Measurements from ENCODE around the gene MMEL1.
"Not testable (repeated sequence)": the region's sequence is repeated elsewhere in the genome, so short reads cannot be mapped to it uniquely, and the experiment has no call there.

Gene MMEL1

GRCh38 chr1:2628191-2628932 is 4.5 kb downstream of the MMEL1 start:
- no peak for DNase-seq

- no peak for DNase-seq
Measured at GRCh38 chr1:2627746-2628145, 5.1 kb downstream of the MMEL1 start.

GRCh38 chr1:2625748-2626147 is 7.1 kb downstream of the MMEL1 start:
- not testable (repeated sequence) for DNase-seq

DNA sequence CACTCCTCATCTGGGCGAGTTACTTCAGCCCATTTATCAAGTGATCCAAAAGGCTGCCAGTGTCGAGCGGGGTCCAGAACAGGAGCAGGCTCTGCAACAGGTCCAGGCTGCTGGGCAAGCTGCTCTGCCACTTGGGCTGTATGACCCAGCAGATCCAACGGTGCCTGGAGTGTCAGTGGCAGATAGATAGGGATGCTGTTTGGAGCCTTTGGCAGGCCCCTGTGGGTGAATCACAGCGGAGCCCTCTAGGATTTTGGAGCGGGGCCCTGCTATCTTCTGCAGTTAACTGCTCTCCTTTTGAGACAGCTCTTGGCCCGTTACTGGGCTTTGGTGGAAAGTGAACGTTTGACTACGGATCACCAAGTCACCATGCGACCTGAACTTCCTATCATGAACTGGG is 7.5 kb downstream of the MMEL1 start:
- no peak for DNase-seq

- no peak for DNase-seq
Measured at GRCh38 chr1:2624735-2625300, 8.0 kb downstream of the MMEL1 start.

GRCh38 chr1:2623571-2624337 is 9.1 kb downstream of the MMEL1 start:
- DNase-seq = no peak

GRCh38 chr1:2617971-2618470 is 14.8 kb downstream of the MMEL1 start:
- DNase-seq = no peak

DNA sequence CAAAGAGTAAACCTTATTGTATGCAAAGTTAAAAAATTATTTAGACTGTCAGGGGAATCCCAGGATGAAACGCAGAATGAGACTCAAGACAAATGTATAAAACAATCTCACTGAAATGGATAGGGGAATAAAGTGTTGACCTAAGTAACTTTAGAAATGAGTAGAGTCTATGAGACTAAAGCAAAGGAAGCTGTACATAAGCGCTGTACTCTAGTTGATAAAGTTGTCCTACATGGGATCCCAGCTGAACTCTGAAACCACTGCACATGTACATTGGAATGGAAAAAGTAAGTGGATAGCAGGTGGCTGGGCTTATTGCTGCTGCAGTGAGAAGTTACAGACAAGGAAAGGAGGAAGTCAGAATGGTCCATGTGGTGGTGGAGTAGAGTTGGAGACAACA is 18.7 kb downstream of the MMEL1 start:
- DNase-seq = no peak

- no peak for DNase-seq
Measured at GRCh38 chr1:2612591-2613365, 20.0 kb downstream of the MMEL1 start.

DNA sequence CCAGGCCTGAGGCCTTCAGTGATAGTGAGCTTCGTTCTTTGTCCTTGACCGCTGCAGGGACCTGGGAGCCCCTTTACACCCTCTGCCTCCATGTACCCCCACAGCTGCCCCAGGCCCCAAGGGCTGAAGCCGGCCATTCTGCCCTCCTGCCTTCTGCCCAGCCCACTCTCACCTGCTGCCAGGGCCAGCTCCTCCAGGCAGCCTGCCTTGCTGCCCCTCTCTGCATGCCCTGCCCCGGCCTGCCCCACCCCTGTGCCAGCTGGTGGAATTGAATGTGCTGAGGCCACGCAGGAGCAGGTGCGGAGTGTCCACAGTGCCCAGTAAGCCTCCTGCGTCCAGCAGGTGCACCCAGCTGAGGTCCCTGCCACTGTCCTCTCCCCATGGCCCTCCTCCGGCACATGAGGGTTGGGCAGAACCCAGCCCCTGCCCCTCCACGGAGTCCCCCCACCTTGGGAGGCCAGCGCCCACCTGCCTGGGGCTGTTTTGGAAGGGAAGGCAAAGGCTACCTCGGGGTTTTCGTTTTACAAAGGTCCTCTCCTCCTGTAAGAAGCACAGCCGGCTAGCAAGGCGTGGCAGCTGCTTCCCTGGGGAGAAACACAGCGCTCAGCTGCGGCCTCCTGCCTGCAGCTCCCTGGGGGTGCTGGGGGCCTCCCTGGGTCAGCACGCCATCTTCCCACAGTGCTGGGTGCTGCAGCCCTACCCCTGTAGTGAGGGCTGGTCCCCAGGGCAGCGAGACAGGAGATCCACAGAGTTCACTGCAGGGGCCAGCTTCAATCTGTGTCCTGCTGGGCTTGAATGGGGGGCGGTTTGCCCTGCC is 21.0 kb downstream of the MMEL1 start:
- no peak for DNase-seq

DNA sequence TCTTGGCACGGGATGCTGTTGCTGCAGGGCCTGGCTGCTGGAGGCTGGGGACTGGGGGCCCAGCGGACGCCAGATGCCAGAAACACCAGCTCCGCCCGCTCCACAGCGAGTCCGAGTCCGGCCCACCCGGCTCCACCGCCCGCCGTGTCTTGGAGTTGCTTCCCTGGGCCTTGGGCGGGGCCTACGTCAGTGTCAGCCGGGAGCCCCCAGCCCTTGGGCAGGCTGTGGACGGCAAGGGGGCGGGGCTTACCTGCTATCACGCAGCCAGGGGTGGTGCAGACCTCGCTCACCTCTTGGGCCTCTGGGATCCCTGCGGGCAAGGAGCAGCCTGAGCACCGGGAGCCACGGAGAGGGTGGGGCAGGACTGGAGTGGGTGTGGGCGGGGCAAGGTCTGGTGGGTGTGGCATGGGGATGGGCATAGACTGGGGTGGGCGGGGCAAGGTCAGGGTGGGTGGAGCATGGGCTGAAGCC is 21.8 kb downstream of the MMEL1 start:
- no peak for DNase-seq

GRCh38 chr1:2610036-2610959 is 22.5 kb downstream of the MMEL1 start:
- DNase-seq = peak in 1 of 2 experiments; percentile 22

DNA sequence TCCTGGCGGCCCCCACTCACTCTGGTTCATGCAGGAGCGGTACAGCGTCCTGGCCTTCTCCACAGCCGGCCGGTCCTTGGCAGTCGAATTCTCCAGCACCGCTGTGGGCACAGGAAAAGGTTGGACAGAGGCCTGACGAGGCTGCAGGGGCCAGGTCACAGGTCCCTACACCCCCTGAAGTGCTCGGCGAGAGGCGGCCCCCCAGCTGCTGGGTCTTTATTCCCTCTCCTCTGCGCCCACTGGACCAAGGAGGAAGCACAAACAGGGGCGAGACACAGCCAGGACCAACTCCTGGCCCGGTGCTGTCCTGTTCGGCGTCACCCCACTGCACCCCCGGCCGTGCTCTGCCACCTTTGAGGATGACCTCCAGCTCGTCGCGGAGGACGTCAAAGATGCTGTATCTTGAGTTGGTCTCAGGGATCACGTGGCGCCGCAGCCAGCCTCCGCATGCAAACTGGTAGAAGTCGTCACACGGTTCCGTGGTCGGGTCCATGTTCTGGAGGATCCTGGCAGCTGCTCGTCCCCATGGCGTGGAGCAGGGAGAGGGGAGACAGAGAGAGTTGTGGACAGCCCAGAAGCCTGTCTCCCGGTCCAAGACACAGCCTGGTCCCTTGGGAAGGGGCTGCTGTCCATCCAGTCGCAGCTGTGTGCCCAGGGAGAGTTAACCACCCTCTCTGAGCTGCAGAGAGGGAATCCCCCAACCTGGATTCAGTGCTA is 23.3 kb downstream of the MMEL1 start:
- no peak for DNase-seq

GRCh38 chr1:2607641-2608091 is 25.1 kb downstream of the MMEL1 start:
- no peak for DNase-seq

- DNase-seq = no peak
Measured at GRCh38 chr1:2606881-2607621, 25.8 kb downstream of the MMEL1 start.

GRCh38 chr1:2606396-2606880 is 26.4 kb downstream of the MMEL1 start:
- DNase-seq = no peak

- DNase-seq = no peak
Measured at GRCh38 chr1:2605509-2606395, 27.1 kb downstream of the MMEL1 start.

Measured in NCI-H446 (cell line).